Gastrocnemius medialis (tissue), 4 donors: ENCODE measurements around the gene EXOSC1. TPM values are rescaled to one million over a fixed set of nuclear protein-coding genes. Genes with fewer than 3 reads are reported as not detected.

Experiments used
- ATAC-seq, 2 donors: fragments of 150-250 bp; one replicate each; pipeline ENCODE4 v1.9.1; 2016
- DNase-seq, 2 donors: peaks; one replicate each; pipeline ENCODE4 v3.0.0-alpha.2; 2019
- H3K27ac ChIP-seq, 4 donors: fragments of 200-600 bp; sonication (generic); 1 replicate in 1 of 4; 2 replicates in 3 of 4; pipeline ENCODE4 v1.5.1; 2016 to 2018; ENCODE audit warnings: mild to moderate bottlenecking in 2 of 4, moderate library complexity in 1 of 4
- H3K27me3 ChIP-seq, 3 donors: fragments of 200-600 bp; sonication (generic) in 2 of 3; 1 replicate in 1 of 3; 2 replicates in 2 of 3; pipeline versions ENCODE4 v1.5.1 to v1.6.0; 2016 to 2019; ENCODE audit warnings: mild to moderate bottlenecking in 1 of 3, moderate library complexity in 1 of 3
- H3K36me3 ChIP-seq, 2 donors: fragments of 200-600 bp; sonication (generic) in 1 of 2; one replicate each; pipeline ENCODE4 v1.5.1; 2017 to 2018
- H3K4me1 ChIP-seq, 2 donors: fragments of 200-600 bp; sonication (generic) in 1 of 2; one replicate each; pipeline ENCODE4 v1.5.1; 2016 to 2017; ENCODE audit warnings: mild to moderate bottlenecking in 2 of 2
- H3K4me3 ChIP-seq, 4 donors: fragments of 200-600 bp; sonication (generic) in 3 of 4; 1 replicate in 1 of 4; 2 replicates in 3 of 4; pipeline ENCODE4 v1.5.1; 2016 to 2019; ENCODE audit warnings: mild to moderate bottlenecking in 2 of 4
- H3K9me3 ChIP-seq, 3 donors: fragments of 200-600 bp; sonication (generic) in 2 of 3; 1 replicate in 1 of 3; 2 replicates in 2 of 3; pipeline ENCODE4 v1.5.1; 2016 to 2019
- CTCF ChIP-seq, 5 experiments: fragments of 450-650 bp in 3 of 5; fragments of 200-600 bp in 2 of 5; sonication (generic) in 2 of 5; IDR thresholded peaks in 4 of 5; conservative IDR thresholded peaks in 1 of 5; 1 replicate in 4 of 5; 2 replicates in 1 of 5; pipeline ENCODE4 v1.5.1; 2016 to 2019; ENCODE audit warnings: antibody characterized with exemption in 5 of 5, mild to moderate bottlenecking in 3 of 5, moderate library complexity in 3 of 5
- POLR2A ChIP-seq, 2 donors: fragments of 450-650 bp; IDR thresholded peaks; one replicate each; pipeline ENCODE4 v1.6.1; 2017; ENCODE audit warnings: antibody characterized with exemption in 2 of 2, mild to moderate bottlenecking in 2 of 2, moderate library complexity in 2 of 2
- in situ Hi-C, 4 donors: fragments of 200-750 bp; cut with MboI; loops; one replicate each; pipeline versions ENCODE4 v1.15.0 to v1.8.0; 2017; ENCODE audit warnings: low sequenced_read_pairs in 4 of 4
- intact Hi-C: fragments of 100-400 bp; cut with DNase I; formaldehyde crosslinking; loops from one replicate; pipeline ENCODE4 v1.15.1; 2023; ENCODE audit warnings: low total_unique reads
- total RNA-seq, 4 donors: library from RNA; depleted of rRNA; stranded (reverse); fragments of >200 nt; gene quantifications; one replicate each; pipeline versions ENCODE4 v1.1.0 to v1.2.3, GENCODE V29; 2016

The EXOSC1 gene
- total RNA-seq, 4 donors from 2014 or later: 18.6 to 34.5 (median 26.8) TPM

- ATAC-seq: peak; percentile 79 to 81
- peaks cover 5 to 8% of the 10 kb centered on the region in 2 donors for H3K4me1 ChIP-seq
- in situ Hi-C loops (loop anchor here in 3 of 4 donors (5.0 to 10.0 kb wide), 3 partner anchors 89 to 151 kb away; no protein-coding TSS in a partner anchor), intact Hi-C loops (loop anchor here (1.0 to 5.0 kb wide), 3 partner anchors 39 to 149 kb away; no protein-coding TSS in a partner anchor)
- no peaks in the 10 kb centered on the region for H3K9me3 ChIP-seq
- TF ChIP-seq POLR2A (IDR thresholded peaks at IDR 0.05) (no peak), CTCF (IDR thresholded peaks at IDR 0.05 in 4 of 5, conservative IDR thresholded peaks at IDR 0.05 in 1 of 5) (peak; percentile 83 to 90 (median 86))
- peak overlapping the region; percentile 54 to 64 (median 59) for H3K27ac ChIP-seq
- H3K4me3 ChIP-seq: no peak overlapping the region
- peak; percentile 16 to 51 for DNase-seq
- H3K36me3 ChIP-seq: peaks cover 3 to 99% of the 10 kb centered on the region in 2 donors
- H3K27me3 ChIP-seq: no peaks in the 10 kb centered on the region
Measured at GRCh38 chr10:97463363-97464132, 17.7 kb upstream of the EXOSC1 start.

DNA sequence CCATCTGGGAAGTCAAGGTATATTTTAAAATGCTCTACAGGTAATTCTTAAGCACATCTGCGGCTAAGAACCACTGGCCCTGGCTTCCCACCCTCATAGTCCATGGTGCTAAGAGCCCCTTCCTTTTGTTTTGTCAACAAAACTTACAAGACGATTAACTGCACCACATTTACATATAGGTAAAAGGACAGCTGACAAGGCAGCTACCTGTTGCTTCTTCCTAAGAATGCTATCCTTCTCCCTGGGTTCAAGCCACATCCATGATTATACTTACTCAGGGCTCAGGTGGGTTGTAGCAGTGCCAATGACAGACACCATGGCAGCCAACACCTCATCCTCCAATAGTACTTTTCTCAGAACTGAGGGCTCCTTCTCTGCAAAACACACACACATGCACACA lies 16.5 kb upstream of the EXOSC1 start:
- Histone ChIP-seq H3K9me3 (no peaks in the 10 kb centered on the region), H3K36me3 (peaks cover 3 to 96% of the 10 kb centered on the region in 2 donors), H3K4me3 (no peak overlapping the region), H3K27ac (no peak overlapping the region), H3K27me3 (no peaks in the 10 kb centered on the region), H3K4me1 (peaks cover 5 to 8% of the 10 kb centered on the region in 2 donors)
- TF ChIP-seq CTCF (IDR thresholded peaks at IDR 0.05 in 4 of 5, conservative IDR thresholded peaks at IDR 0.05 in 1 of 5) (no peak), POLR2A (IDR thresholded peaks at IDR 0.05) (no peak)
- DNase-seq: no peak
- intact Hi-C loops: loop anchor here (5.0 kb wide), 1 partner anchor 40 kb away; no protein-coding TSS in a partner anchor
- no peak for ATAC-seq
- in situ Hi-C loops: loop anchor here in 3 of 4 donors (5.0 to 10.0 kb wide), 3 partner anchors 90 to 152 kb away; no protein-coding TSS in a partner anchor

- Histone ChIP-seq H3K4me3 (no peak overlapping the region), H3K4me1 (peaks cover 5 to 8% of the 10 kb centered on the region in 2 donors), H3K27ac (no peak overlapping the region), H3K27me3 (no peaks in the 10 kb centered on the region), H3K9me3 (no peaks in the 10 kb centered on the region), H3K36me3 (peaks cover 0 to 93% of the 10 kb centered on the region in 2 donors)
- ATAC-seq (no peak), DNase-seq (no peak)
- in situ Hi-C loops (loop anchor here (5.0 to 10.0 kb wide), 3 partner anchors 92 to 155 kb away; no protein-coding TSS in a partner anchor), intact Hi-C loops (loop anchor here (5.0 kb wide), 1 partner anchor 42 kb away; no protein-coding TSS in a partner anchor)
- no peak for TF ChIP-seq POLR2A (IDR thresholded peaks at IDR 0.05)
- no peak for TF ChIP-seq CTCF (IDR thresholded peaks at IDR 0.05 in 4 of 5, conservative IDR thresholded peaks at IDR 0.05 in 1 of 5)
Measured at GRCh38 chr10:97459933-97460332, 14.1 kb upstream of the EXOSC1 start.

DNA sequence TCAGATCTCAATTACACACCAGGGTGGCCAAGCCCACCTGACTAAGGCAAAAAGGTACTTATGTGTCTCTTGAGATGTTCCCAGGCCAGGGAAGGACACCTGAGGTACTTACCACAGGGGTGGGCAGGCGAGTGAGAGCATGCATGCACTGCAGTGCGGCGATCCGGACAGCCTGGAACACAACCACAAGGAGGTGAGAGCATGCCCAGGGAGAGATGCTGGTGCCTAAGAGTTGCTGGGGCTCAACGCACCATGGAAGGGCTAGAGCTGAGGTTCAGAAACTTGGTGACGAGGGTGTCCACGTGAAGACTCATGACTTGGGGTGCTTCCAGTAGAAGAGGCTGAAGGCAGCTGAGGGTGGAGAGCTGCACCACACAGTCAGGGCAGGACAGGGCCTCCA lies 13.3 kb upstream of the EXOSC1 start:
- Histone ChIP-seq H3K4me3 (no peak overlapping the region), H3K27me3 (no peaks in the 10 kb centered on the region), H3K9me3 (no peaks in the 10 kb centered on the region), H3K36me3 (peaks cover 0 to 91% of the 10 kb centered on the region in 2 donors), H3K27ac (no peak overlapping the region), H3K4me1 (peaks cover 4 to 7% of the 10 kb centered on the region in 2 donors)
- in situ Hi-C loops: loop anchor here in 1 of 4 donors (10.0 kb wide), 1 partner anchor 96 kb away; no protein-coding TSS in a partner anchor
- no peak for DNase-seq
- intact Hi-C loops: no loop called here
- no peak for ATAC-seq
- TF ChIP-seq CTCF (IDR thresholded peaks at IDR 0.05 in 4 of 5, conservative IDR thresholded peaks at IDR 0.05 in 1 of 5) (no peak), POLR2A (IDR thresholded peaks at IDR 0.05) (no peak)
